ENCODE results near the gene CAMK2A.

GRCh38 chr5:150223474-150223873 lies 66.1 kb downstream of the CAMK2A start:
- TF ChIP-seq CTCF (IDR thresholded peaks at IDR 0.05; ENCODE audit: insufficient read depth, low read length, poor library complexity, severe bottlenecking) (no peak), EZH2phosphoT487 (conservative IDR thresholded peaks at IDR 0.05; ENCODE audit: low read length) (no peak)
